Measurements from ENCODE around the gene HPS4. TPM values are rescaled to one million over a fixed set of nuclear protein-coding genes. Genes with fewer than 3 reads are reported as not detected.
A peak's percentile ranks its signal among the peaks of the same experiment; 100 is the strongest.

HPS4 gene
- total and polyA plus RNA-seq, 9 donors: 18.9 to 37.8 (median 32.5) TPM

GRCh38 chr22:26480611-26480932, 3.0 kb downstream of the HPS4 start:
- no peak overlapping the region for H3K4me3 ChIP-seq
- WGBS, 3 donors: 75 to 89% (median 79%) methylated on average over 2 of the region's 2 CpGs
- no peak for DNase-seq
- intact Hi-C loops (cut with DNase I): loop anchor here in 1 of 4 donors (10.0 kb wide), 1 partner anchor 104 kb away; no protein-coding TSS in a partner anchor
- H3K9me3 ChIP-seq: no peaks in the 10 kb centered on the region
- H3K4me1 ChIP-seq (ENCODE audit: insufficient read depth): peaks cover 14% of the 10 kb centered on the region
- no peak for TF ChIP-seq POLR2A (IDR thresholded peaks at IDR 0.05)
- TF ChIP-seq EP300 (IDR thresholded peaks at IDR 0.05): no peak
- no peak for TF ChIP-seq CTCF (IDR thresholded peaks at IDR 0.05)
- no peaks in the 10 kb centered on the region for H3K27me3 ChIP-seq
- no peaks in the 10 kb centered on the region for H3K36me3 ChIP-seq
- H3K27ac ChIP-seq: no peak overlapping the region

GRCh38 chr22:26479792-26480610, 3.6 kb downstream of the HPS4 start:
- Histone ChIP-seq H3K4me1 (ENCODE audit: insufficient read depth) (peaks cover 14% of the 10 kb centered on the region), H3K27me3 (no peaks in the 10 kb centered on the region), H3K27ac (peak overlapping the region in 1 of 2 donors; percentile 0), H3K9me3 (no peaks in the 10 kb centered on the region), H3K4me3 (no peak overlapping the region), H3K36me3 (no peaks in the 10 kb centered on the region)
- WGBS, 3 donors: 41 to 59% (median 44%) methylated on average over 12 of the region's 12 CpGs
- TF ChIP-seq EP300 (IDR thresholded peaks at IDR 0.05) (no peak), POLR2A (IDR thresholded peaks at IDR 0.05) (no peak), CTCF (IDR thresholded peaks at IDR 0.05) (no peak)
- intact Hi-C loops (cut with DNase I): loop anchor here in 1 of 4 donors (10.0 kb wide), 1 partner anchor 105 kb away; no protein-coding TSS in a partner anchor
- DNase-seq: no peak

- Histone ChIP-seq H3K4me3 (no peak overlapping the region), H3K4me1 (ENCODE audit: insufficient read depth) (peaks cover 13% of the 10 kb centered on the region), H3K9me3 (no peaks in the 10 kb centered on the region), H3K27ac (peak overlapping the region in 1 of 2 donors; percentile 0), H3K36me3 (no peaks in the 10 kb centered on the region), H3K27me3 (no peaks in the 10 kb centered on the region)
- WGBS, 3 donors: 22 to 46% (median 24%) methylated on average over 12 of the region's 12 CpGs
- intact Hi-C loops (cut with DNase I): no loop called here
- TF ChIP-seq POLR2A (IDR thresholded peaks at IDR 0.05) (no peak), EP300 (IDR thresholded peaks at IDR 0.05) (no peak), CTCF (IDR thresholded peaks at IDR 0.05) (no peak)
- no peak for DNase-seq
Measured at GRCh38 chr22:26479043-26479791, 4.4 kb downstream of the HPS4 start.

GRCh38 chr22:26477341-26477731, 6.2 kb downstream of the HPS4 start:
- intact Hi-C loops (cut with DNase I): no loop called here
- 34 to 40% (median 35%) methylated on average over 4 of the region's 4 CpGs for WGBS, 3 donors
- H3K27me3 ChIP-seq: no peaks in the 10 kb centered on the region
- TF ChIP-seq CTCF (IDR thresholded peaks at IDR 0.05): no peak
- no peak for TF ChIP-seq EP300 (IDR thresholded peaks at IDR 0.05)
- TF ChIP-seq POLR2A (IDR thresholded peaks at IDR 0.05): no peak
- no peaks in the 10 kb centered on the region for H3K36me3 ChIP-seq
- no peaks in the 10 kb centered on the region for H3K9me3 ChIP-seq
- H3K27ac ChIP-seq: no peak overlapping the region
- peaks cover 10% of the 10 kb centered on the region for H3K4me1 ChIP-seq (ENCODE audit: insufficient read depth)
- no peak overlapping the region for H3K4me3 ChIP-seq
- no peak for DNase-seq
